Hindlimb muscle (tissue), 1 donor: Measurements from ENCODE around the gene KPNA4. TPM values are rescaled to one million over a fixed set of nuclear protein-coding genes. Genes with fewer than 3 reads are reported as not detected.
"Not testable (repeated sequence)": the region's sequence is repeated elsewhere in the genome, so short reads cannot be mapped to it uniquely, and the experiment has no call there.

Source experiments
- DNase-seq: peaks from one replicate; pipeline ENCODE4 v3.0.0-alpha.2; 2013
- polyA plus RNA-seq: library from polyadenylated mRNA; unstranded; fragments of 120-200 nt; gene quantifications from one replicate; pipeline ENCODE4 v1.2.1, GENCODE V29; 2013; ENCODE audit not compliant: insufficient read length

KPNA4 gene, protein sequence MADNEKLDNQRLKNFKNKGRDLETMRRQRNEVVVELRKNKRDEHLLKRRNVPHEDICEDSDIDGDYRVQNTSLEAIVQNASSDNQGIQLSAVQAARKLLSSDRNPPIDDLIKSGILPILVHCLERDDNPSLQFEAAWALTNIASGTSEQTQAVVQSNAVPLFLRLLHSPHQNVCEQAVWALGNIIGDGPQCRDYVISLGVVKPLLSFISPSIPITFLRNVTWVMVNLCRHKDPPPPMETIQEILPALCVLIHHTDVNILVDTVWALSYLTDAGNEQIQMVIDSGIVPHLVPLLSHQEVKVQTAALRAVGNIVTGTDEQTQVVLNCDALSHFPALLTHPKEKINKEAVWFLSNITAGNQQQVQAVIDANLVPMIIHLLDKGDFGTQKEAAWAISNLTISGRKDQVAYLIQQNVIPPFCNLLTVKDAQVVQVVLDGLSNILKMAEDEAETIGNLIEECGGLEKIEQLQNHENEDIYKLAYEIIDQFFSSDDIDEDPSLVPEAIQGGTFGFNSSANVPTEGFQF
- polyA plus RNA-seq: 74.9 TPM

DNA sequence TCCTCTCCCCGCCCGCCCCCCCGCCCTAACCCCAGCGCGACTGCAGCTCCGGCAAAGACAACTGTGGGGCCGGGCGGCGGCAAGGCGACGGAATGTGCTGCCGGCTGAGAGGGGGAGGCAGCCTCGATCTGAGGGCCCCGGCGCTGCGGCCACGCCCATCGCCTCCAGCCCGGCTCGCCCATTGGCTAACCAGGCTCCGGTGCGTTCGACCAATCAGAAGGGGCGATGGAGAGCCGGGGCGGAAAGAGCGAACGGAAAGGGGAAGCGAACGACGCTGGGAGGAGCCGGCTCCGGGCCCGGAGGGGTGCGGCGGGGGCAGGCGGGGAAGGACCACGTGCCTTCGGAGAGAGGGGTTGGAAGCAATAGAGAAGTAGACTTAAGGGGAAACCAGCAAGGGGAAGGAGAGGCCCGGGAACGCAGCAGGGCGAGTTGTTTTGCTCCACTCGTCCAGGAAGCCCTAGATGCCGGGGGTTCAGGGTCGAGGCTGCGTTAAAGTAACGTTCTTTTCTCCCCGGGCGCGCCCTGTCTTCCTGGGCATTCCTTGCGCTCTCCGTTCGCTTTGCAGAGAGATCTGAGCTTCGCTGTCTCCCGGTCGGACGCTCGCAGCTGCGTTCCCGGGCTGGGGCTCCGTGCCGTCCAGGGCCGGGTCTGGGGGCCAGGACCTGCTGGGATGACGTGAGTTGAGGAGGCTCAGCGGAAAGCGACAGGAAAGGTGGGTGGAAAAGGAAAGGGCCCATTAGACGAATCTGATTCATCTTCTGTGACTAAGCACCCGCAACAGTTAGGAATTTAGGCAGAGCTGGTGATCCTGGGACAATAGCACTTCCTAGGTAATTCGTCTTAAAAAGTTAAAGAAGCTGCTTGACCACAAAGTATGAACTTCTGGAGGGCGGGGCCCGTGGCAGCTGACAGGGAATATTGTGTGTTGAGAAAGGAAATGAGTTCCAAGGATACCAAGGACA, at the start of gene KPNA4:
Gene KPNA4 (minus strand): TSS at position 130 of the 962 bp plus-strand sequence. CDS start 289 bp downstream, outside the sequence.
- peak; percentile 98 for DNase-seq

DNA sequence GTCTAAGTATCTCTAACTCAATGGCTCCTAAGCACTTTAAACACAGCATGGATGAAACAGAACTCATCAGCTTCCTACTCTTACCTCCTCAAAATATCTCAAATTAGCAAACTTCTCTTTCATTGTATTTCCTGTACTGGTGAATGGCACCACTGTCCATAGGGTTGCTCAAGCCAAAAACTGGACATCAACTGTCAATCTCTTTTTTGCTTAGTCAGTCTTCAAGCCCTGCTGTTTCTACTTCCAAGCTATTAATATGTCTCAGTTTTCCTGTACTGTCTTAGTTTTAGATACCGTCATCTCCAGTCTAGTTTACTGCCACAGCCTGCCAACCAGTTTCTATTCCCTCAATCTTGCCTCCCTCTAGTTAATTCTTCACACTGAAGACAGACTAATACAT, 48.3 kb upstream of the KPNA4 start:
- no peak for DNase-seq

DNA sequence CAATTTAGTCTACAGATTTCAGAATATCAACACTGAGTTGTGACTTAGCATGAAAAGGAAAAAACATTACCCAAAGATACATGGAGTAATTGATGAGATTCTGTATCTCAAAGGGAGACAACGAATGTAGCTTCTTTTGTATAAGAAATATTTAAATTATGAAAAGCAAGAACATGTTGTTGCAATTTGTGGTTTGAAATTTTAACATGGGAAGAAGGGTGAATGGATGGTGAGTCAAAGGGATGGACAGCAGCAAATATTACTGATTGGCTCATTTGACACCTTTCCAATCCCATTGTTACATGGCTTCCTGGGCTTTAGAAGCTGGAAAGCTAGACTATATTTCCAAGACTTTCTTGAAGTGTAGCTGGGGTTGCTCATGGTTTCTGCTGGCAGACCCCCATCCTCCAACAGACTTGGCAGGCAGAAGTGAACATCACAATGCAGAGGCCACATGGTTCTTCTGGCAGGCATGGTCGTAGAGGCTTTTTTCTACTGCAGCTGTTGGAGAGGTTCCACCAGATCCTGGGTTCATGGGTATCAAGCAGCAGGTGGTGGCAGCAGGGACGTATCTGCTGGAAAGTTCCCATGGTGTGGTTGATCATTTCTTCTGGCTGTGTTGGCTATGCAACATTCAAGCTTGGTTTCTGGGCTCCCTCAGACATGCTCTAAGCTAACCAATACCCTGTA, 47.2 kb upstream of the KPNA4 start:
- no peak for DNase-seq

DNA sequence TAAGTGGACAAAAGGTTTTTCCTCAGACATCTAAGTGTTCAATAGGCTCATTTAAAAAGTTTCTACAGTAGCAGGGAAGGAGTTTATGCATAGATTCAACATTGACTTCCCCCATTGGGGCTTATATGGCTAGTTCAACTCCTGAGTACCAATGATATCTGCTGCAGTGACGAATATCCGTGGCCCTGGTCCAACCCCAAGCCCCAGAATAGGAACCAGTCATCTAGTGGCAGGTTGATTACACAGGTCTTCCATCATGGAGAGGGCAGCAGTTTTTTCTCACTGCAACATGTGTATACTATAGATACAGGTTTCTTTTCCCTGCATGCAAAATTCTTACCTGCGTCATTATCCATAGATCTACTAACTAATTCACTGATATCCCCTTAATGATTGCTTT, 45.8 kb upstream of the KPNA4 start:
- no peak for DNase-seq

DNA sequence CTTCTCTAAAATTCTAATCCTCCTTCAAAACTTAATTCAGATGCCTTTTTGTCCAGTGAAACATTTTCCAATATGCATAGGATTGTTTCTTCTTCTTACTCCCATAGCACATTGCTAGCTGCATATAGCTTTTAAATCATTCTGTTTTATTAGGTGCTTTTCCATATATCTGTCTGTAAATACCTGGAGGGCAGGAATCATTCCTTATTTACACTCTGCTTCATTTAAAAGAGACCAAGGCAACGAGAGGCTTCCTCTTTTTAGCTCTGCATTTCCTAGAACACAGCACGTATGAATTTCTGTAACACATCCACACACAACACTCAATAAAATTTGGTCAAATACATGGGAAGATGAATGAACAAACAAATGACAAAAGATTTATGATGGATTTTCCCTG, 43.5 kb upstream of the KPNA4 start:
- no peak for DNase-seq

DNA sequence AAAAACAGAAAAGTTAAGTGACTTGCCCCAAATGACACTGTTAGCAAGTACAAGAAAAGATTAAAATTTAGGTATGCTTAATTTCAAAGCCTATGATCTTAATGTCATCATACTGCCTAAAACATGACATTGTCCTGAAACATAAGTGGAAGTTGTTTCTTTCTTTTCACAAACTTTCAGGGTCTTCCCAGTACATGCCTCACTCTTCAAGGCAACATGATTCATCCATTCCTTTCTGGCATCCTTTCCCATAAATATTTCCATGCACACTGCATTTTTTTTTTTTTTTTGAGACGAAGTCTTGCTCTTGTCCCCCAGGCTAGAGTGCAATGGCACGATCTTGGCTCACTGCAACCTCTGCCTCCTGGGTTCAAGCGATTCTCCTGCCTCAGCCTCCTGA, 42.5 kb upstream of the KPNA4 start:
- DNase-seq: no peak

DNA sequence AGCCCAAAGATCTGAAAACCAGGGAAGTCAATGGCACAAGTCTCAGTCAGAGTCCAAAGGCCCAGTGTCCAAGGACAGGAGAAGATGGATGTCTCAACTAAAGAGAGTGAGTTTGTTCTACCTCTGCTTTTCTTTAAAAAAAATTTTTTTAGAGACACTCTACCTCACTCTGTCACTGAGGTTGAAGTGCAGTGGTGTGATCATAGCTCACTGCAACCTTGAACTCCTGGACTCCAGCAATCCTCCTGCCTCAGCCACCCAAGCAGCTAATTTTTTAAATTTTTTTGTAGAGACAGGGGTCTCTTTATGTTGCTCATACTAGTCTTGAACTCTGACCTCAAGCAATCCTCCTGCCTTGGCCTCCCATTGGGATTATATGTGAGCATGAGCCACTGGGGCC, 39.9 kb upstream of the KPNA4 start:
- no peak for DNase-seq

DNA sequence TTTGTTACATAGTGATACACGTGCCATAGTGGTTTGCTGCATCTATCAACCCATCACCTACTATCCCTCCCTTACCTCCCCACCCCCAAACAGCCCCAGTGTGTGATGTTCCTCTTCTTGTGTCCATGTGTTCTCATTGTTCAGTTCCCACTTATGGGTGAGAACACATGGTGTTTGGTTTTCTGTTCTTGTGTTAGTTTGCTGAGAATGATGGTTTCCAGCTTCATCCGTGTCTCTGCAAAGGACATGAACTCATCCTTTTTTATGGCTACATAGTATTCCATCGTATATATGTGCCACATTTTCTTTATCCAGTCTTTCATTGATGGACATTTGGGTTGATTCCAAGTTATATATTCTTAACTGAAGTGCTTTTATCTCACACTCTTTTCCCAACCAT, 38.5 kb upstream of the KPNA4 start:
- DNase-seq: not testable (repeated sequence)

DNA sequence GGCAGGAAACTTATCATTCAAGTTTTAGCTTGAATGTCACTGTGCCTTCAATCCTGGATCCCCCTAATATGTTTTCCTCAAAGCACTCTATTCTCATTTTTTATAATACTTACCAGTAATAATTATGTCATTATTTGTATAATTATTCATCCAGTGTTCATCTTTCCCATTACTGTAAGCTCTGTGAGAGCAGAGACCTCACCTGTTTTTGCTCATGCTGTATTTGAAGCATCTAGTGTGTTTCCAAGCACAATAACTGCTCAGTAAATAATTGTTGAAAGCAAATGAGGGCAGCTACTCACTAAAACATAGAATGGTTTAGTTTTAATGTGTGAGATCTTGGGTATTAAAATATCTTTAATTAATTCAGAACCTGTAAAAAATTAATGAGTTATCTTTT, 36.9 kb upstream of the KPNA4 start:
- DNase-seq: no peak

DNA sequence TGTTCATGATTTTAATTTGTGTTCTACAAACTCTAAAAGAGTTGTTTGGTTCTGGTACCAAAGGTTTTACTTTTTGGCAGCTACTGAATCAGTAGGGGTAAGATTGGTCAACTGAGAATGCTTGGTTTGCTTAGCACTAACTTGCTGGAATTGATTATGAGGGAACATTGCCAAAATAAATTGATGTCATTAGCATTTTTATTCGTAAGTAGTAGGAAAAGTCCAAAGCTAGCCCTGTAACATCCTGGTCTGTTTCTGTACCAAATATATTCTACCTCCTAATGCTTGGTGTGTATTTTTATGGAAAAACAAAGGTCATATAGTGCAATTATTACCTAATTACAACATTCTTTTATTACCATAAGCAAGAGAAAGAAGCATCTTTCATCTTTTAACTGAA, 35.9 kb upstream of the KPNA4 start:
- DNase-seq: no peak

DNA sequence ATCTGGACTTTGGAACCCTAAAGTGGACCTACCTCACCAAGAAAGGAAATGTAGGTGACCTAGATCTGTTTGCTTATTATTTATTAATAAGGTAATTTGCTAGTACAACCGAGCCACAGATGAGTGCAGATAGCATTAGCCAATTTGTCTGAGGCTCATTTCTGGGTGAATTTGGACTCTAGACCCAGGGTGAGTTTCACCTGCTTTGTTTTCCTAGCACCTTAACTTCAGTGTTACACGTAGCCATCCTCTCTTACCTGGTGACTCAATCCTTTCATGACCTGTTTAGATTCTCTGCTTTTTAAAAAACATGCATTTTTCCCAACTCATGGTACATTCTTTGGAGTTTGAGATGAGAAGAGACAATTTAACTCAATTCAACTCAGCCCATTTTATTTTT, 33.5 kb upstream of the KPNA4 start:
- no peak for DNase-seq

DNA sequence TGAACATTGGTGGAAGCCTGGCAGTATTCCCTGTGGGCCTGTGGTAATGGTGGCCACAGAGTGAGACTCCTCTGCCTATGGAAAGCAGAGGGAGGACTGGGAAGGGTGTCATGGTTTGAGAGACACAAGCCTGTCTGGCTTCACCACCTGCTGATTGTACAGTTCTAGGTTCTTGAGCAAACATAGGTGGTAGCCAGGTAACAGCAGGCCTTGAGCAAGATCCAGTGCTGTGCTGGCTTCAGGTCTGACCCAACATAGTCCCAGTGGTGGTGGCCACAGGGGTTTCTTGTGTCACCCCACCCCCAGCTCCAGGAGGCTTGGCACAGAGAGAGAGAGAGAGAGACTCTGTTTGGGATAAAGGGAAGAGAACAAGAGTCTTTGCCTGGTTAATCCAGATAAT, 22.7 kb upstream of the KPNA4 start:
- no peak for DNase-seq

DNA sequence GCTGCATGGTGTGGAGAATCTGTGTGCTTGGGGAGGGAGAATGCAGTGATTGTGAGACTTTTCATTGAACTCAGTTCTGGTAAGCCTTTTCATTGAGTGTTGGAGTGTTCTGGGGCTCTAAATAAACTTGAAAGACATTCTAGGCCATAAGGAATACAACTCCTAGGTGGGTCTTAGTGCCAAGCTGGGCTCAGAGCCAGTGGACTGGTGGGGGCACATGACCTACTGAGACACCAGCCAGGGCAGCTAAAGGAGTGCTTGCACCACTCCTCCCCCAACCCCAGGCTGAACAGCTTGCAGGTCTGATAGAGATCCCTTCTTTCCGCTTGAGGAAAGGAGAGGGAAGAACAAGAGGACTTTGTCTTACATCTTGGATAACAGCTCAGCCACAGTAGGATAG, 21.7 kb upstream of the KPNA4 start:
- no peak for DNase-seq

DNA sequence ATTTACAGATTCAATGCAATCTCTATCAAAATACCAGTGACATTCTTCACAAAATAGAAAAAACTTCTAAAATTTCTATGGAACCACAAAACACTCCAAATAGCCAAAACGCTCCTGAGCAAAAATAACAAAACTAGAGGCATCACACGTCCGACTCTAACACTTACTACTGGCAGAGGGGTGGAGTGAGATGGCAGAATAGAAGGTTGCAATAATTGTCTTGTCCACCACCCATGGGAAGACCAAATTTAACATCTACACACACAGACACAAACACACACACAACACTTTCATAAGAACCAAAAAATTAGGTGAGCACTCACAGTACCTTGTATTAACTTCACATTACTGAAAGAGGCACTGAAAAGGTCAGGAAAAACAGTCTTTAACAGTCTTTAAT, 21.3 kb upstream of the KPNA4 start:
- DNase-seq: no peak

DNA sequence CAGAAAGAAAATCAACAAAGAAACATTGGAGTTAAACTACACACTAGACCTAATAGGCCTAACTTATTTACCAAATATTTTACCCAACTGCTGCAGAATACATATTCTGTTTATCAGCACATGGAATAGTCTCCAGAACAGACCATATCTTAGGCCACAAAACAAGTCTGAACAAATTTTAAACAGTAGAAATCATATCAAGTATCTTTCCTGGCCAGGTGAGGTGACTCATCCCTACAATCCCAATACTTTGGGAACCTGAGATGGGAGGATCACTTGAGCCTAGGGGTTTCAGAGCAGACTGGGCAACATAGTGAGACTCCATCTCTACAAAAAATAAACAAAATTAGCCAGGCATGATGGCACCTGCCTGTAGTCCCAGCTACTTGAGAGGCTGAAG, 18.1 kb upstream of the KPNA4 start:
- DNase-seq: no peak

DNA sequence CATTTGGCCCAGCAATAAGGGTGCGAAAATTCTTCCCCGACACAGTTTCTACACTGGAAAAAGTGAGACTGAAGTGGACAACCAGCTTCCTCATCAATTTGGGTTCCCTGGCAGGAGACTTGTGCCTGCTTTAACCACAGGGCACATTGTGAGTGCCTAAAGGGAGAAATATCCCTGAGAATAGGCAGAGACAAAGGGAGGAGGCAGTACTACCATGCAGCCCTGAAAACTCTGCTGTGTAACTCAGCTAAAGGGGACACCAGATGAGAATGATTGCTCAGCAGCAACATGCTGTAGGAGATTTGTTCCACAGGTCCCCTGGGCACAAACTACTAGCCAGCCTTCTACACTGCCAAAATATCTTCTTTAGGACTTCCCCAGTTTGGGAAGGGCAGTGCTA, 15.6 kb upstream of the KPNA4 start:
- DNase-seq: no peak

DNA sequence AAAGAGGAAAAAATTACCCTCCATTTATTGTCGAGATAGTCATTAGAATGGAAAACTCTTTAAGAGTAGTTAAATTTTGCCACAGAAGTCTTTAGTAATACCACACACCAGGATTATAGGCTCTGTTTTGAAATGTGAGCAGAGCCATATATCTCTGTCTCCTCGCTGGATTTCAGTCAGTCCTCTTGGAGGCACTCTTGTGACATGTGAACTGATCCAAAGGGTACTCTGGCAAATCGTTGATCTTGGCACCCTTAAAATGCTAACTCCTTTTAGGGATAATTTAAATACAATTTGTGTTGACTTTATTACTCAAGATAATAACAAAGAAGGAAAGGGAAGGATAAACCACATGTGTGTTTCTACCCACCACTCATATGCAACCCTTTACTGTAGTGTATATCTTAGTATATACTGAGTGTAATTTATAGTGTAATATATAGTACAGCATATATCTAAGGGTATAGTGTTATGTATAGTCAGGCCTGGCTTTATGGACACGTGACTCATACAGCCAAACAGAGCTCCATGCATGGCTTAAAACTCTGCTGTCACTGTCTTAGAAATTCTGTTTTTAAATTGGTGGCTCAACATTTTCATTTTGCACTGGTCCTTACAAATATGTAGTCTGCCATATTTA, 12.3 kb upstream of the KPNA4 start:
- DNase-seq: no peak

DNA sequence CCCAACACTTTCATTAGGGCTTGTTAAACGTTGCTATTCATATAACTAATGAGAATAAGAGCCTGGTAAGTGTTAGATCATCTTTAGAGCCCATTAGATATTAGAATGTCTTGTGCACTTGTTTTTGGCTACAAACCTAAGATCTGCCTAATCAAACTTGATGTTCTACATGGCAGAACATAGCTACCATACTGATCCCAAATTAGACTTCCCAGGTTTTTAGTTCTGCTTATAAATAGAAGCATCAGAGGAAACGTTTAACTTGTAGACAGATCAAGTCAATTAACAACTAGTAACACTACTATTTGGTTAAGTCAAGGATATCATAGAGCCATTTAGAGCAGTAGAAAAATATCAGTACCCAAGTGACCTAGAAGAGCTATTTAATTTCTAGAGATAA, 11.7 kb upstream of the KPNA4 start:
- DNase-seq: no peak

DNA sequence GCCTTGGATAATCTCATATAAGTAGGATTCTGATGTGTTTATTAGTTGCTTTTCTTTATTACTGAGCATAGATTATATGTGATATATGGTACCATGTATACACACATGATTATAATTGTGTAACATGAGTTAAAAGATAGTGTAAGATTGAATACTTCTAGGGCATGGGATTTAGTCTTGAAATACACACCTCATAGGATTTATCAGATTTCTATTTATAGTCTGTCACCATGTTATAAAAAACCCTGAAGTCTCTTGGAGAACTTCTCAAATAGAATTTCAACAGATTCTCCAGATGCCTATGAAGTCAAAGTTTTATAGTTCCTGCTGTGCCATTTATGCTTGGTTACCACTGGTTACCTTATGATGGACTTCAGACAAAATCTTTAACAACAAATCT, 11.2 kb upstream of the KPNA4 start:
- DNase-seq: no peak

DNA sequence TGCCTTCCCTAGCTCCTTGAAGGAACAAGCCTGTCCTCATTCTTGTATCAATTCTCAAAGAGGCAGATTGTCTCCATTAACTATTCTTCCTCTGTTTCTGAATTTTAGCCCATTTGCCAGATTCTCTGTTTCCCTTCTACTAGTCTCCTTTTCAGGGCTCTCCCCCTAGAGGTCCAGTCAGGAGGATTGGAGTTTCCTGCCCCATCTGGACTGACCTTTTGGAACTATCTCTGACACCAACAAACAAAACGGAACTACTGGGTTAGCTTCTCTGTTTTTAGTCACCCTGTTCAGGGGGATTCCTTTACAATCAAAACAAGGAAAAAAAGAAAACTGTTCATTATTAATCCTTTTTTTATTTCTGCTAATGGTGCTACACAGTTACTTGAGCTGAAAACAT, 10.2 kb upstream of the KPNA4 start:
- DNase-seq: no peak

DNA sequence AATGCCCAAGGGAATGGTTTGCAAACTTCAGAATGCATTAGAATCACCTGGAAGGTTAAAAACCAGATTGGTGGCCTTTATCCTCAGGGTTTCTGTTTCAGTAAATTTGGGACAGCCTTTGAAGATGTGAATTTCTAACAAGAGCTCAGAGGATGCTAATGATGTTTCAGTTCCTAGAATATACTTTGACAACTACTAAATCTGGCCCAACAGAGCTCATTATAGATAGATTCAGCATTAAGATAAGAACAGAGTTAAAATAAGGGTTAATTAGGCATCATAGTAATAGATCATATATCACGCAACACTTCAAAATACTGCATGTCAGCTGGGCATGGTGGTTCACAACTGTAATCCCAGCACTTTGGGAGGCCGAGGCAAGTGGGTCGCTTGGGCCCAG, 9.3 kb upstream of the KPNA4 start:
- no peak for DNase-seq

DNA sequence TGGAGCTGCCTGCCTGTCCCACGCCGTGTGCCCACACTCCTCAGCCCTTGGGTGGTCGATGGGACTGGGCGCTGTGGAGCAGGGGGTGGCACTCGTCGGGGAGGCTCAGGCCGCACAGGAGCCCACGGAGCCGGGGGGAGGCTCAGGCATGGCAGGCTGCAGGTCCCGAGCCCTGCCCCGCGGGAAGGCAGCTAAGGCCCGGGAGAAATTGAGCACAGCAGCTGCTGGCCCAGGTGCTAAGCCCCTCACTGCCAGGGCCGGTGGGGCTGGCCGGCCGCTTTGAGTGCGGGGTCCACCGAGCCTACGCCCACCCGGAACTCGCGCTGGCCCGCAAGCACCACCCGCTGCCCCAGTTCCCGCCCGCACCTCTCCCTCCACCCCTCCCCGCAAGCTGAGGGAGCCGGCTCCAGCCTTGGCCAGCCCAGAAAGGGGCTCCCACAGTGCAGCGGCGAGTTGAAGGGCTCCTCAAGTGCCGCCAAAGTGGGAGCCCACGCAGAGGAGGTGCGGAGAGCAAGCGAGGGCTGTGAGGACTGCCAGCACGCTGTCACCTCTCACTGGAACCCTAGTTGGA, 8.7 kb upstream of the KPNA4 start:
- DNase-seq: not testable (repeated sequence)
